ENCODE data around the gene LARP6. TPM values are rescaled to one million over a fixed set of nuclear protein-coding genes. Genes with fewer than 3 reads are reported as not detected.

LARP6 gene
- total and polyA plus RNA-seq, 12 donors = 4.9 to 36.5 (median 9.6) TPM

GRCh38 chr15:70801109-70801508 is 52.8 kb downstream of the LARP6 start:
- Histone ChIP-seq H3K4me1 (replicated peaks in 1 of 2) (no peaks in the 10 kb centered on the region), H3K4me3 (no peak overlapping the region), H3K27ac (peak overlapping the region in 1 of 5 donors; percentile 17), H3K36me3 (replicated peaks in 1 of 2) (no peaks in the 10 kb centered on the region), H3K27me3 (no peaks in the 10 kb centered on the region), H3K9me3 (replicated peaks in 1 of 3) (no peaks in the 10 kb centered on the region)
- no peak for TF ChIP-seq POLR2A (IDR thresholded peaks at IDR 0.05)
- TF ChIP-seq, protein P1, sequence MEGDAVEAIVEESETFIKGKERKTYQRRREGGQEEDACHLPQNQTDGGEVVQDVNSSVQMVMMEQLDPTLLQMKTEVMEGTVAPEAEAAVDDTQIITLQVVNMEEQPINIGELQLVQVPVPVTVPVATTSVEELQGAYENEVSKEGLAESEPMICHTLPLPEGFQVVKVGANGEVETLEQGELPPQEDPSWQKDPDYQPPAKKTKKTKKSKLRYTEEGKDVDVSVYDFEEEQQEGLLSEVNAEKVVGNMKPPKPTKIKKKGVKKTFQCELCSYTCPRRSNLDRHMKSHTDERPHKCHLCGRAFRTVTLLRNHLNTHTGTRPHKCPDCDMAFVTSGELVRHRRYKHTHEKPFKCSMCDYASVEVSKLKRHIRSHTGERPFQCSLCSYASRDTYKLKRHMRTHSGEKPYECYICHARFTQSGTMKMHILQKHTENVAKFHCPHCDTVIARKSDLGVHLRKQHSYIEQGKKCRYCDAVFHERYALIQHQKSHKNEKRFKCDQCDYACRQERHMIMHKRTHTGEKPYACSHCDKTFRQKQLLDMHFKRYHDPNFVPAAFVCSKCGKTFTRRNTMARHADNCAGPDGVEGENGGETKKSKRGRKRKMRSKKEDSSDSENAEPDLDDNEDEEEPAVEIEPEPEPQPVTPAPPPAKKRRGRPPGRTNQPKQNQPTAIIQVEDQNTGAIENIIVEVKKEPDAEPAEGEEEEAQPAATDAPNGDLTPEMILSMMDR (IDR thresholded peaks at IDR 0.05) = no peak
- intact Hi-C loops (cut with DNase I) = no loop called here
- DNase-seq = peak in 1 of 7 donors; percentile 37
- WGBS, 4 donors = 88 to 97% (median 92%) methylated on average over 5 of the region's 5 CpGs

DNA sequence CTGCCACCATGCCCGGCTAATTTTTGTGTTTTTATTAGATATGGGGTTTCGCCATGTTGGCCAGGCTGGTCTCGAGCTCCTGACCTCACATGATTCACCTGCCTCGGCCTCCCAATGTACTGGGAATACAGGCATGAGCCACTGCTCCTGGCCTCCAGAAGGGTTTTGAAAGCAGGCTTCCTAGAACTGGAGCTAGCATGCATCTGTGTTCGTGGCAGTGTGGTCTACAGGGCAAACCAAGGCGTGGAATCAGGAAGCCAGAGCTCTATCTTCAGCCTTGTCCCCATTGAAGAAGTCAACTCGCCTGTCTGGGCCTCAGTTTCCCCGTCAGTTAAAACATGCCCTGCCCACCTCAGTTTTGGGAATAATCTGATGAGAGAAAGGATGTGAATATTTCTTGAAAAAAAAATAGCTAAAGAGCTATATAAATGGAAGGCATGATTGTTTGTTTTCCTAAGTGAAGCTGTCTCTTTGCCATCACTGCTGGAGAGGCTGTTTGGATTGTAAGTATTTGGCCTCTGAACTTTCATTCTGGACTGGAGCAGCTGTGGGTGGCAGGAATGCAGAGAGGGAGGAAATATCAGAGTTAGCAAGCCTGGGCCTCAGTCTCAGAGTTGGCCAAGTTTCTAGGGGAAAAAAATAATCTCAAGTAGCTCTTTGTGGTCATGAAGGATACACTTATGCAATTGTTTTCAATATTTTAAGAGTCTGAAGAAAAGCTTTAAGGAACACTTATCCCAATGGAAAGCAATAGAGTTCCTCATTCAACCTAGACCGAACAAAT is 54.1 kb downstream of the LARP6 start:
- Histone ChIP-seq H3K27ac (peak overlapping the region in 2 of 5 donors; percentile 7 to 65), H3K27me3 (no peaks in the 10 kb centered on the region), H3K36me3 (replicated peaks in 1 of 2) (no peaks in the 10 kb centered on the region), H3K4me1 (replicated peaks in 1 of 2) (no peaks in the 10 kb centered on the region), H3K9me3 (replicated peaks in 1 of 3) (no peaks in the 10 kb centered on the region), H3K4me3 (no peak overlapping the region)
- TF ChIP-seq POLR2A (IDR thresholded peaks at IDR 0.05) = no peak
- TF ChIP-seq, protein P1 (IDR thresholded peaks at IDR 0.05) = no peak
- peak in 3 of 7 donors; percentile 13 to 61 (median 42) for DNase-seq
- intact Hi-C loops (cut with DNase I) = no loop called here
- WGBS, 4 donors = 67 to 75% (median 70%) methylated on average over 7 to 9 of the region's 9 CpGs

DNA sequence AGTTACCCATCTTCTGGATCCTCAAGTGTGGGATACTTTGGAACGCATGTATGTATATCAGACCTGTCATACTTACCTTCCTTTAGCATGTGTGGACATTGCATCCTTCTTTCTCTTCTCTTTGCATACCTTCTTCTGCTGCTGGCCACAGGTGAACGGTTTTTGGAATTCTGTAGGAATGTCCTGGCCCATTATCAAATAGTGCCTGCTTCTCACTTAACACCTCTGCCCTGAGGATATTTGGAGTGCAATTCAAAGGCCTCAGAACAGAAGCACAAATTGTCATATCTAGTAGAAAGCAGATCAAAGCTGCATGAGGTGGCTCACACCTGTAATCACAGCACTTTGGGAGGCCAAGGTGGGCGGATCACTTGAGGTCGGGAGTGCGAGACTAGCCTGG is 56.5 kb downstream of the LARP6 start:
- H3K27me3 ChIP-seq = no peaks in the 10 kb centered on the region
- intact Hi-C loops (cut with DNase I) = no loop called here
- no peaks in the 10 kb centered on the region for H3K9me3 ChIP-seq (replicated peaks in 1 of 3)
- TF ChIP-seq, protein P1 (IDR thresholded peaks at IDR 0.05) = no peak
- no peak for TF ChIP-seq POLR2A (IDR thresholded peaks at IDR 0.05)
- no peak overlapping the region for H3K27ac ChIP-seq
- no peak overlapping the region for H3K4me3 ChIP-seq
- H3K4me1 ChIP-seq (replicated peaks in 1 of 2) = no peaks in the 10 kb centered on the region
- WGBS, 4 donors = 95 to 97% (median 97%) methylated on average over 5 of the region's 5 CpGs
- no peaks in the 10 kb centered on the region for H3K36me3 ChIP-seq (replicated peaks in 1 of 2)
- DNase-seq = no peak

DNA sequence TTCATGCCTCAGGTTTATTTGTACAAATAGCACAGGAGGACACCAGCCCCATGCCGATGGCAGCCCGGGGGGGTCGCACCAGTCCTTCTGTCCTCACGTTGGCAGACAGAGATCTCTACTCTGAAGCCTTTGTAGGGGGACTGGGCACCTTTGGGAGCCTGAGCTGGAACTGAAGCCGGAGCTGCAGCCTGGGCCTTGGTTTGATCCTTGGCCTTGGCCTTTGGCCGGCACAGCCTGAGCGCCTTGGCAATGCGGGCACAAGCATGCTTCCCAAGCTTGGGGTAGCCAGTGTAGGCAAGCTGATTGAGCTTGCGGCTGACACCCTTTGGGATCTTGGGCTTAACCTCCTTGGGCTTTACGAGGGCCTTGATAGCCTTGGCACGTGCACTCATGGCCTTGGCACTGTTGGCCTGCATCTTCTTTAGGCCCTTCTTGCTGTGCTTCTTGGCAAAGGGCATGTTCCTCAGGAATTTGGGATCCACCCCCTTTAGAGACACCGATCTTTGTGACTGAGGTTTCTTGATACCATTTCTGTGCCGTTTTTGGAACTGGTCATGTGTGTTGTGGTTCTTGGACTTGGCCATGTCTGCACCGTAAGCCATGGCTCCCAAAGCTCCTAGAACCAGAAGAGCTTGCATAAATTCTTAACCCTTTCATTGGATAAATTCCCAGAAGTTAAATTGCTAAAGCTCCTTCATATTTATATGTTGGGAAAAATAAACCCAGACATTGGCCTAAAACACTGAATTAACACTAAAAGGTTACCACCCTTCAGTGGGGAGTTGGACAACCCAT is 57.2 kb downstream of the LARP6 start:
- WGBS, 4 donors = 74 to 83% (median 83%) methylated on average over 14 of the region's 14 CpGs
- H3K4me1 ChIP-seq (replicated peaks in 1 of 2) = no peaks in the 10 kb centered on the region
- H3K27ac ChIP-seq = no peak overlapping the region
- no peak overlapping the region for H3K4me3 ChIP-seq
- no peaks in the 10 kb centered on the region for H3K9me3 ChIP-seq (replicated peaks in 1 of 3)
- DNase-seq = no peak
- no peak for TF ChIP-seq POLR2A (IDR thresholded peaks at IDR 0.05)
- TF ChIP-seq, protein P1 (IDR thresholded peaks at IDR 0.05) = no peak
- H3K36me3 ChIP-seq (replicated peaks in 1 of 2) = no peaks in the 10 kb centered on the region
- H3K27me3 ChIP-seq = no peaks in the 10 kb centered on the region
- intact Hi-C loops (cut with DNase I) = no loop called here

Data from adrenal gland (tissue), 12 donors.